HG02981 (cell line): ENCODE results near the gene CACNG6.
"Not testable (repeated sequence)": the region's sequence is repeated elsewhere in the genome, so short reads cannot be mapped to it uniquely, and the experiment has no call there.

ENCODE experiments used
- ATAC-seq: cut with Tn5 transposase; IDR thresholded peaks from one replicate; pipeline ENCODE4 v1.9.1; 2021; ENCODE audit warnings: mild to moderate bottlenecking, moderate library complexity; ENCODE audit not compliant: unreplicated experiment

Gene CACNG6

DNA sequence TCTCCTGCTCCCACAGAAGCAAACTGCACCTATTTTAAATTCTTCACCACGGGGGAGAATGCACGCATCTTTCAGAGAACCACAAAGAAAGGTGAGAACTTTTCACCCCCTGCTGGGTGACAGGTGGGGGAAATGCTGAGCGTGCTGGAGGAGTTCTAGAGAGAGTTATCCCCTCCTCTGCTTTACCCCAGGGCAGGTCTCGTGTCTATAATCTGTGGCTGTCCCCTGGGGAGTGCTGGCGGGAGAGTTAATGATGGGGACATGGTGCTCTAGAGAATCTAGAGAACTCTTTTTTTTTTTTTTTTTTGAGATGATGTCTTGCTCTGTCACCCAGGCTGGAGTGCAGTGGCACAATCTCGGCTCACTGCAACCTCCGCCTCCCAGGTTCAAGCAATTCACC is 6.8 kb downstream of the CACNG6 start:
- no peak for ATAC-seq

DNA sequence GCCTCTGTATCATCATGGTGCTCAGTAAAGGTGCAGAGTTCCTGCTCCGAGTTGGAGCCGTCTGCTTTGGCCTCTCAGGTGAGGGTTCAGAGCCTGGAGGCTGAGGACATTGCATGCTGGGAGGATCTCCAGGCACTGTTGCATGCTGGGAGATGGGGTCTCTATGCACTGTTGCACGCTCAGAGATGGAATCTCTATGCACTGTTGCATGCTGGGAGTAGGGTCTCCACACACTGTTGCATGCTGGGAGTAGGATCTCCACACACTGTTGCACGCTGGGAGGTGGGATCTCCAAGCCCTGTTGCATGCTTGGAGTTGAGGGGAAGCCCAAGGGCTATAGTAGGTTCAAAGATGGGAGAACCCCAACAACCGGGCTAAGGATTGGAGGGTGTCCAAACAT is 8.3 kb downstream of the CACNG6 start:
- no peak for ATAC-seq

DNA sequence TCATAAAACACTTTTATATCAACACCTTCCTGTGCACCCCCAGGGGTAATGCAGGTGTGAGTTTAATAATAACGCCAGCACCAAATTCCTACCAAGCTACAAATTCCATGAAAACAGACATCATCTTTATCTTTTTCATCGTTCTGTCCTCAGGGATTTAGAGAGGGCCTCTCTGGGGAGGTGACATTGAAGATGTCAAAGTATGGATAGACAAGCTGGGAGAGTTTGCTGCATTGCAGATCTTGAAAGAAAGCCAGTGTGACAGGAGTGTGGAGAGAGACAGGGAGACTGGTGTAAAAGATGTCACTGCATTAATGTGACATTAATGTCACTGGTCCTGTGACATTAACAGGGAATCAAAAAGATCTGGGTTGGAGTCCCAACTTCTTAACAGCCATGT is 10.1 kb downstream of the CACNG6 start:
- ATAC-seq = no peak

DNA sequence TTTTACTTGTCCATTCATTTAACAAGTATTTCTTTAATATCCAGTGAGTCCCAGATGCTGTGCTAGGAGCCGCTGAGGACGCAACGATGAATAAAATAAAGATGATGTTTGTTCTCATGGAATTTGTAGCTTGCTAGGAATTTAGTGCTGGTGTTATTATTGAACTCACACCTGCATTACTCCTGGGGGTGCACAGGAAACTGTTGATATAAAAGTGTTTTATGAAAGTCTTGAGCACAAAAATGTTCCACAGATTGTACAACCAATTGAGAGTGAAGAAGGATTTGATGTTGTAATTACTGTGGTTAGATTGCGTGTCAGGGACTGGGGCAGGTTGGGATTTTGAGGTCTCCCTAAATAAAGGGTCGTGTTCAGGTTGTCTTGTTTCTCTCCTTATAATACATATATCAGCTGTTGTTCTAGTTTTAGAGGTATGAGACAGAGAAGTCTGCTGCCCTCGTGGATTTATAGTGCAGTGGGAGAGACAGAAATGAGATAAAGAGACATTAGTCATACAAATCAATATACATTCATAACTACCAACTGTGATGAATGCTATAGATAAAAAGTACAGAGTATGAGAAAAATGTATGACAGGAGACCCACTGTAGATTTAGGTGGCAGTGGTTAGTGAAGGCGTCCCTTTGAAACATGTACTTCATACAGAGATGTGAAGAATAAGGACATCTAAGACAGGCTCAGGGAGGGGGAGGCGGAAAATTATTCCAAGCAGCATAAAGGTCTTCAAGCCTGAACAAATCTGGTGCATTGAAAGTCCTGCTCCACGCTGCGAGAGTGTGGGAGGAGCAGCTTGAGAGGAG is 11.3 kb downstream of the CACNG6 start:
- ATAC-seq = no peak

DNA sequence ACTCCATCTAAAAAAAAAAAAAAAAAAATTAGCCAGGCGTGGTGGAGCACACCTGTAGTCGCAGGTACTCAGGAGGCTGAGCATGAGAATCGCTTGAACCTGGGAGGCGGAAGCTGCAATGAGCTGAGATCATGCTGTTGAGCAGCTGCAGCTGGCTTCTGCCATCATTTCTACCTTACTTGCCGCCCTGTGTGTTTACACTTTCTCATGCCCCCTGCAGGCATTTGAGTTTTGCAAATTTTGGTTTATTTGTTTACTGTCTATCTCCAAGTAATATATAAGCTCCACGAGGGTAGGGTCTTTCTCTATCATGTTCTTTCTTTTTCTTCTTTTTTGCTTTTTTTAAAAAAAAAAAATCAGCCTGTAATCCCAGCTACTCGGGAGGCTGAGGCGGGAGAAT is 18.0 kb downstream of the CACNG6 start:
- ATAC-seq = no peak

DNA sequence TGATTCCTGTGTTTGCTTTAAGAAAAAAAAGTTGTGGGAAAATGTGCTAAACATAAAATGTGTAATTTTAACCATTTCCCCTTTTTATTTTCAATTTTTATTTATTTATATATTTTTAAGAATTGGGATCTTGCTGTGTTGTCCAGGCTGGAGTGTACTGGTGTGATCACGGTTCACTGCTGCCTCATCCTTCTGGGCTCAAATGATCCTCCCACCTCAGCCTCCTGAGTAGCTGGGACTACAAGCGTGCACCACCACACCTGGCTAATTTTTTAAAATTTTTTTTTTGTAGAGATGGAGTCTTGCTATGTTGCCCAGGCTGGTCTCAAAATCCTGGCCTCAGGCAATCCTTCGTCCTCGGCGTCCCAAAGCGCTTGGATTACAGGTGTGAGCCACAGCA is 19.0 kb downstream of the CACNG6 start:
- ATAC-seq = no peak

DNA sequence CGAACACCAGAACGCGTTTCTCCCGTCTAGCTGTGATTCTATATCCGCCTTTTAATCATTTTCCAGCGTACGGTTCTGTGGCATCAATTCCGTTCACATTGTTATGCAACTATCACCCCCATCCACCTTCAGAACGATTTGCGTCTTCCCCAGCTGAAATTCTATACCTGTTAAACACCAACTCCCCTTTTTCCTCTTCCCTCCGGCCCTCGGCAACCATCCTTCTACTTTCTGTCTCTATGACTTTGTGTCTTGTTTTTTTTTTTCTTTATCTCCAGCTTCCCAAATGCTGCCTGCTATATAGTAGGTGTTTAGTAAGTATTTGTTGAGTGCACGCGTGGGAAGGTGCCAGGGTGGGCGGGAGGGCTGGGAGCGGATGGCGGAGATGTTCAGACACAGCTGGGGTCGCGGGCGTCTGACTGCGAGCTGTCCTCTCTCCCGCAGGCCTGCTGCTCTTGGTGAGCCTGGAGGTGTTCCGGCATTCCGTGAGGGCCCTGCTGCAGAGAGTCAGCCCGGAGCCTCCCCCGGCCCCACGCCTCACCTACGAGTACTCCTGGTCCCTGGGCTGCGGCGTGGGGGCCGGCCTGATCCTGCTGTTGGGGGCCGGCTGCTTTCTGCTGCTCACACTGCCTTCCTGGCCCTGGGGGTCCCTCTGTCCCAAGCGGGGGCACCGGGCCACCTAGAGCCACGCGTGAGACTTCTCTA is 20.2 kb downstream of the CACNG6 start:
- no peak for ATAC-seq

DNA sequence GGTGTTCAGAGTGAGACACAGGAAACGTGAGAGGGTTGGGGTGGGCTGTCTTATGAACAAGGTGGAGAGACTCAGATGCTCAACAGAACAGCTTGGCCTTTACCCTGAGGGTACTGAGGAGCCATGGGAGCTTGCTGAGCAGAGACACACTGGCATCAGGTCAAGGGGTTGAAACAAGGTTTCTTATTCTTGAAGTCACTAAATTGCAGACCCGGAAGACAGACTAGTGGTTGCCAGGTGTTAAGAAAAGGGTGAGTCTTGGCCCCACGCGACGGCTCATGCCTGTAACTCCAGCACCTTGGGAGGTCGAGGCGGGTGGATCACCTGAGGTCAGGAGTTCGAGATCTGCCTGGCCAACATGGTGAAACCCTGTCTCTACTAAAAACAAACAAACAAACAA is 22.4 kb downstream of the CACNG6 start:
- ATAC-seq = no peak

DNA sequence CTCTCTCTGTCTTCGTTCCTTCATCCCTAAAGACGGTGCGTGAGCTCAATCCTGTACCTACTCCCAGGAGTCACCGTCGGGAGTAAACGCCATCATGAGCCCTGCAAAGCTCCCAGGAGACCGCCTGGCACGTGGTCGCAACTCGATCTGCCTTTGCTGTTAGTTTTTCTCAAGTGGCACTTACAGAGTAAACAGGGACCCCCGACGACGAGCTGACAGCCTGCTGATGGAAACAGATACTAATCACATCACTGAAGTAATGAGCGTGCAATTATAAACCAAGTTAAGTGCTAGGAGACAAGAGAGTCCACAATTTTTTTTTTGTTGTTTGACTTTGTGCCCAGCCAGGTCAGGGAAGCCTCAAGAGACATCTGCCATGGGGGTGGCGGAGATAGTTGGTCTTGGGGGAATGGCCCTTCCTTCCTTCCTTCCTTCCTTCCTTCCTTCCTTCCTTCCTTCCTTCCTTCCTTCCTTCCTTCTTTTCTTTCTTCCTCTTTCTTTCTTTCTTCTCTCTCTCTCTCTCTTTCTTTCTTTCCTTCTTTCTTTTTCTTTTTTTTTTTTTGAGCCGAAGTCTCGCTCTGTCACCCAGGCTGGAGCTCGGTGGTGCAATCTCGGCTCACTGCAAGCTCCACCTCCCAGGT is 23.6 kb downstream of the CACNG6 start:
- no peak for ATAC-seq

DNA sequence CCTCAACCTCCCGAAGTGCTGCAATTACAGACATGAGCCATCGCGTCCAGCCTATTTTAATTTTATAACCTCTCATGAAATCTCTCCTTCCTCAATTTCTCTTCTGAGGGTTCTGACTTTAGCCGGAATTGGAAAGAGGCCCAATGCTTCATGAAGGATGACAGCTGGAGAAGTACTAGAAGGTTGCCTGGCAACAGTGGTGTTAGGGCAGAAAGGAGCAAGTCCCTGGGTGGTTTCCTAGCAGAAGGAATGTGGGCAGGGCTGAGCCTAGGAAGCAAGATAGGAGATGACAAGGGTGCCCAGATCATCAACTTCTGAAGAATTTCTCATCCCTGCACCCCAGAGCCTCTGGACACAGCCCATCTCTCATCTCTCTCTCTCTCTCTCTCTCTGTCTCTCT is 25.8 kb downstream of the CACNG6 start:
- ATAC-seq = no peak

DNA sequence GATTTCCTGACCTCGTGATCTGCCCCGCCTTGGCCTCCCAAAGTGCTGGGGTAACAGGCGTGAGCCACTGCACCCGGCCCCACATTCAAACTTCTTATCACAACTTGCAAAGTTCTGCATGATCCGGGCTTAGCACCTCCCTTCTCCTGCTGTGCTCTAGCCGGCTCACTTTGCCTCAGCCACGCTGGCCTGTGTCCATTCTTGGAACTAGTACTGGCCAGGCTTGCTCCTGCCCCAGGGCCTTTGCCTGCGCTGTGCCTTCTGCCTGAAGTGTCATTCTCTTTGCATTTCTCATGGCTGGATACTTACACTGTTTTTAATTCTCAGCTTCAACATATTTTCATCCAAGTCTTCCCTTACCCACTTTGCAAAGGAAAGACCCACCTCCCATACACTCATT is 29.9 kb downstream of the CACNG6 start:
- no peak for ATAC-seq

DNA sequence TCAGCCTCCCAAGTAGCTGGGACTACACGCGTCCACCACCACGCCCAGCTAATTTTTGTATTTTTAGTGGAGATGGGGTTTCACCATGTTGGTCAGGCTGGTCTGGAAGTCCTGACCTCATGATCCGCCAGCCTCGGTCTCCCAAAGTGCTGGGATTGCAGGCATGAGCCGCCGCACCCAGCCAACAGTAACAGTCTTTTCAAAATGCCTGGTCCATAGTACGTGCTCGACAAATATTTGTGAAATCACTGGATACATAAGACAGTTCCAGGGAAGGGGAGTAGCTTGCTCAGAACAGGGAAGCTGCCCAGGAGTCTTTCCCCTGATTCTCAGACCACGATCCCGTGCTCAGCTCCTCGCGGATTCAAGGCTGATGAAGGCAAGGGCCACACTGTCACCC is 30.5 kb downstream of the CACNG6 start:
- ATAC-seq = no peak

DNA sequence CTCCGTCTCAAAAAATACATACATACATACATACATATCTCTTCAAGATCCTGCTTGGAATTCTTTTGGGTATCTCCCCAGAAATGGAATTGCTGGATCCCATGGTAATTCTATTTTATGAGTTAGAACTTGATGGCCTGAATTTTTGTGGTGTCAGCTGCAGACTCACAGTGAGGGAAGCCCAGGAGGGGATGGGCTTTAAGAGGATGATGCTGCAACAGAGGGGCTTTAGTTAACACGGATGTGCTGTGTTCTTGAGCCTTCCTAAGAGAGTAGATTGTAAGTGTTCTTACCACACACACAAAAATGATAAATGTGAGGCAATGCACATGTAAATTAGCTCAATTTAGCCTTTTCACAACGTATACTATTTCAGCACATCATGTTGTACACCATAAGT is 31.8 kb downstream of the CACNG6 start:
- ATAC-seq = no peak

DNA sequence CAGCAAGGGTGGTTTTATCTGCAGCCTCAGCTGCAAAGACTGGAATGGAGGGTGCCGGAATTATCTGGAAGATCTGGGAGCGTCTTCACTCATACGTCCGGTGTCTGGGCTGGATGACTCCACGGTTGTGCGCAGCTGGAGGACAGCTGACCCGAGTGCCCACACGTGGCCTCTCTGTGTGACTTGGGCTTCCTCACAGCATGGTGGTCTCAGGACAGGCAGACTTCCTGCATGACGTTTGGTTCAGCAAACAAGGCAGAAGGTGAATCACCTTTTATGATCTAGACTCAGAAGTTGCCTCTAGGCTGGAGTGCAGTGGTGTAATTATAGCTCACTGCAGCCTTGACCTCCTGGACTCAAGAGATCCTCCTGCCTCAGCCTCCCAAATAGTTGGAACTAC is 33.2 kb downstream of the CACNG6 start:
- ATAC-seq = no peak

DNA sequence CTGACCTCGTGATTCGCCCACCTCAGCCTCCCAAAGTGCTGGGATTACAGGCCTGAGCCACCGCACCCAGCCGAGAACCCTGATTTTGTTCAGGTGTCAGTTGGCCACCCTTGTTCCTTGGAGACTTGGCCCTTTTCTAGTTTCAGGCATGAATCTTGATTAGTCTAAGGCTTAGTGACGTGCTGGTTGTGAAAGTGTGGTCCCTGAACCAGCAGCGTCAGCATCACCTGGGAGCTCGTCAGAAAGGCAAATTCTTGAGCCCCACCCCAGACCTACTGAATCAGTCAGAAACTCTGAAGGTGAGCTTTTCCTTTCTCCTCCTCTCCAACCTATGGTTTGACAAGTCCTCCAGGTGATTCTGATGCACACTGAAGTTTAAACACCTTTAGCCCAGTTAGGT is 35.2 kb downstream of the CACNG6 start:
- no peak for ATAC-seq

DNA sequence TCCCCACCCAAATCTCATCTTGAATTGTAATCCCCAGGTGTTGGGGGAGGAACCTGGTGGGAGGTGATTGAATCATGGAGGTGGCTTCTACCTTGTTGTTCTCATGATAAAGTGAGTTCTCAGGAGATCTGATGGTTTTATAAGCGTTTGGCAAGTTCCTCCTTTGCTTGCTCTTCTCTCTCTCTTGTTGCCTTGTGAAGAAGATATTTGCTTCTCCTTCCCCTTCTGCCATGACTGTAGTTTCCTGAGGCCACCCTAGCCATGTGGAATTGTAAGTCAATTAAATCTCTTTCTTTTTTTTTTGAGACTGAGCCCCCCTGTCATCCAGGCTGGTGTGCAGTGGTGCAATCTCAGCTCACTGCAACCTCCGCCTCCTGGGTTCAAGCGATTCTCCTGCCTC is 37.9 kb downstream of the CACNG6 start:
- no peak for ATAC-seq

DNA sequence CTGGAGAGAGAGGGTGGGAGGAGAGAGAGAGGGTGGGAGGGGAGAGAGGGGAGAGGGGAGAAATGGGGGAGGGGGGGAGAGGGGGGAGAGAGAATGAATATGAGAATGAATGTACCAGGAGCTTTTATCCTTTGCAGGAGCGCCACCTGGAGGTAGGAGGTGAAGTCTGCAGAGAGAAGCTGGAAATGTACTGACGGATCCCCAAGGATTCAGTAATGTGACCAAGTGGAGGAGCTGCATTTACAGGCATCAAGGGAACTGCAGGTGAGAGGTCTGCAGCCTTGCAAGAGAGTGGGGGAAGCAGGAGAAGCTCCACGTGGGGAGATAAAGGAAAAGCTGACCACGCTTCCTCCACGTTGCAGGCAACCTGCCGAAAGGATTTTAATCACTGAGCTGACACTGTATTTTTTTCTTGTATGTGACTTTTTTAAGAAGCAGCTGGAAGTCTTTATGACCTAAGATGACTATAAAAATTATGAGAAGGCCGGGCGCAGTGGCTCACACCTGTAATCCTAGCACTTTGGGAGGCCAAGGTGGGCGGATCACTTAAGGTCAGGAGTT is 38.6 kb downstream of the CACNG6 start:
- no peak for ATAC-seq

DNA sequence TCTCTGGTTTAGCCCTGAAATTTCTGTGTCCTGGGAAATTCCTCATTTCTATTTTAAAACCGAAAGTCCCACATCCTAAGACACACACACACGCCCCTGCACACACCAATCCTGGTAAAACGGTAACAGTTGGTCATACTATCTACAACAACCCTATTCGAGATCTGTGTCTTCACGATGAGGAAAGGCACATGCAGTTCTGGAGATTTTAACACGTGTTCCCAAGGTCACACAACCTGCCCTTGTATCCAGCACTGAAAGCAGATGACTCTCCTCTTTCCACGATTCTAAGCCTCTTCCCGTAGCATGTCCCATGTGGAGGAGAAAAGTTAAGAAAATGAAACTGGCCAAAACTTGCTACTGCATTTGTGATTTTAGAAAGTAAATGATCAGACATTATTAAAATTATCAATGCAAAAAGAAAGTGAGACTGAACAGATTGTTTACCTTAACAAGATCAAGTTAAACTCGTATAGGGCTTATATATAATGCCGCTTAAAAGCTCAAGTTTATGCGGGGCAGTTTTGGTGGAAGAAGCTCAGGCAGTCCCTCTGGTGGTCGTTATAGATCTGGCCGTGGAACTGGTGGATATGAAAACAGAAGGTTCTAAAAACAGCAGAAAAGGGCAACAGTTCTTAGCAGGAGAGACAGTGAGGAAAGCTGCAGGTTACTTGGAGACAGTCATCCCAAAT is 39.6 kb downstream of the CACNG6 start:
- no peak for ATAC-seq

DNA sequence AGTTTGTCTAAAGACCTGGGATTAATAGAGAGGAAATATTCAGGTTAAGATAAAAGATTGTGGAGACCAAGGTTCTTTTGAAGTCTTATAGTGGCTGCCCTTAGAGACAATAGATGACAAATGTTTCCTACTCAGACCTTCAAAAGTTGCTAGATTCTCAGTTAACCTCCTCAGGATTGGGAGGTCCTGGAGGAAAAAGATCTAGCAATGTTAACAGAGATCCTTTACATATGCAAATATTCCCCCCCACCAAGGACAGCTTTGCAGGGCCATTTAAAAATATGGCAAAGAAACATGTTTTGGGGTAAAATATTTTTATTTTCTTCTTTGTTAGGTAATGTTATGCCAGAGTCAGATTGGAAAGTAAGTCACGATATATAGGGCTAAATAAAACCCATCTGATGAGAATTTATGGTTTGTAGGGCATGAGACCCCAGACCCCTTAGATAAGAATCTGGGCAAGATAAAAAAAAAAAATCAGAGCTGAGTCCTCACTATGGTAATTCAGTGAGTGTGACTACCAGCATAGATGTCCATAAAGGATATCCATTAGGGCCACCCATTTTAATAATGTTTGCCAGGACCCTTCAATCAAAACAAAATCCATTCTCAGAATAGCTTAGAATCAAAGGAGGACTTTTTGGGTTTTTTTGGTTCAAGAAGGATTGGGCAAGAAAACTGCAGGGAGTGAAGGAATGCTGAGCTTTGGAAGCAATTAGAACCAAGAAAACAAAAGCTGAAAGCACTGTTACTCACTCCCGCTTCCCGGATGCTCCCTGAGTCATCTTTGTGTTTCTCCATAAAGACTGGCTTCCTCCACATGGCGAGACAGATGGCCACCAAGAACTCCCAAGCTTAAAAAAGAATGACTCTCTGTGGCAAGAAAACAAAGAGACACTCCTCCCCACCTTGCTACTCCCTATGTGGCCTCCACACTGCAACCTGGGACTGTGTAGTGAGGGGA is 44.1 kb downstream of the CACNG6 start:
- no peak for ATAC-seq

DNA sequence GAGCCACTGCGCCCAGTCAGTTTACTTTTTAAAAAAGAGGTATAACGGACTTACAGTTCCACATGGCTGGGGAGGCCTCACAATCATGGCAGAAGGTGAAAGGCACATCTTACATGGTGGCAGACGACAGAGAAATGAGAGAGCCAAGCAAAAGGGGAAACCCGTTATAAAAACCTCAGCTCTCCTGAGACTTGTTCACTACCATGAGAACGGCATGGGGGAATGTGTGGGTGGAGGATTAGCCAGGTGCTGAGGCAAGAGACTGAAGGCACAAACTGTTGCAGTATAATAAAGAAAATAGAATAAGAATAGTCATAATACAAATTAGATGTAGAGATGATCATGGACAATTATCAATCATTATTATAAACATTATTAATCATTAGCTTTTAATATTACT is 45.1 kb downstream of the CACNG6 start:
- ATAC-seq = not testable (repeated sequence)
